CD4-positive, alpha-beta memory T cell (primary cell): Measurements from ENCODE around the gene SLC4A5. TPM values are rescaled to one million over a fixed set of nuclear protein-coding genes. Genes with fewer than 3 reads are reported as not detected.
"Not testable (repeated sequence)": the region's sequence is repeated elsewhere in the genome, so short reads cannot be mapped to it uniquely, and the experiment has no call there.

Experiments
- CTCF ChIA-PET: fragments of 350-600 bp; sonication (Branson Sonifier 250); formaldehyde crosslinking; loops from one replicate; lab custom pipeline; 2021; ENCODE audit warnings: inconsistent platforms; ENCODE audit not compliant: partially characterized antibody; lab: Charles Lee
- POLR2A ChIA-PET: fragments of 350-600 bp; sonication (Branson Sonifier 250); formaldehyde crosslinking; loops from one replicate; lab custom pipeline; 2021; ENCODE audit not compliant: partially characterized antibody; lab: Charles Lee
- DNase-seq, 5 donors: peaks; one replicate each; pipeline versions ENCODE4 v3.0.0 to v3.0.0-alpha.2; 2020 to 2022; ENCODE audit warnings: mixed read lengths in 1 of 5
- H3K27ac ChIP-seq: one replicate; pipeline ENCODE4 v1.7.0; 2013; ENCODE audit warnings: low read depth, low read length
- H3K27me3 ChIP-seq: 2 replicates; pipeline ENCODE4 v1.7.0; 2013; ENCODE audit warnings: mild to moderate bottlenecking, low read length, moderate library complexity; ENCODE audit not compliant: insufficient read depth
- H3K36me3 ChIP-seq: 2 replicates; pipeline ENCODE4 v1.7.0; 2013; ENCODE audit warnings: mild to moderate bottlenecking, low read length, moderate library complexity; ENCODE audit not compliant: insufficient read depth
- H3K4me1 ChIP-seq: 2 replicates; pipeline ENCODE4 v1.7.0; 2013; ENCODE audit warnings: mild to moderate bottlenecking, low read length, moderate library complexity; ENCODE audit not compliant: insufficient read depth
- H3K4me3 ChIP-seq, 2 donors: one replicate each; pipeline ENCODE4 v1.7.0; 2013; ENCODE audit warnings: low read length in 2 of 2, mild to moderate bottlenecking in 1 of 2
- H3K9me3 ChIP-seq, 2 donors: one replicate each; pipeline ENCODE4 v1.7.0; 2013; ENCODE audit warnings: low read length in 2 of 2, control low read depth in 1 of 2; ENCODE audit not compliant: control insufficient read depth in 1 of 2
- H3K27ac Mint-ChIP-seq, 7 donors: one replicate each; pipeline ENCODE4 v1.8.0; 2020 to 2021; ENCODE audit warnings: mixed read lengths in 7 of 7, mild to moderate bottlenecking in 6 of 7, inconsistent platforms in 3 of 7, moderate library complexity in 3 of 7
- H3K27me3 Mint-ChIP-seq, 2 donors: one replicate each; pipeline ENCODE4 v1.8.0; 2020 to 2021; ENCODE audit warnings: mixed read lengths in 2 of 2
- H3K36me3 Mint-ChIP-seq, 2 donors: one replicate each; pipeline ENCODE4 v1.8.0; 2020 to 2021; ENCODE audit warnings: mixed read lengths in 2 of 2, inconsistent platforms in 1 of 2, mild to moderate bottlenecking in 1 of 2
- H3K4me1 Mint-ChIP-seq, 4 donors: one replicate each; pipeline ENCODE4 v1.8.0; 2020 to 2021; ENCODE audit warnings: mixed read lengths in 4 of 4, mild to moderate bottlenecking in 1 of 4
- H3K4me3 Mint-ChIP-seq, 8 donors: one replicate each; pipeline ENCODE4 v1.8.0; 2020 to 2021; ENCODE audit warnings: mixed read lengths in 8 of 8, mild to moderate bottlenecking in 7 of 8, moderate library complexity in 6 of 8, inconsistent platforms in 3 of 8
- H3K9me3 Mint-ChIP-seq, 8 donors: one replicate each; pipeline ENCODE4 v1.8.0; 2020 to 2021; ENCODE audit warnings: mixed read lengths in 8 of 8, mild to moderate bottlenecking in 5 of 8, inconsistent platforms in 3 of 8, moderate library complexity in 1 of 8
- intact Hi-C: fragments of 100-400 bp; cut with micrococcal nuclease; formaldehyde crosslinking; loops from one replicate; pipeline ENCODE4 v1.15.1; 2023
- polyA plus RNA-seq, 2 donors: library from polyadenylated mRNA; unstranded; fragments of 300-500 nt; fragmentation: Illumina TruSeq; gene quantifications; one replicate each; pipeline ENCODE4 v1.2.3, GENCODE V29; 2021
- total RNA-seq, 2 experiments: library from RNA; stranded (reverse); gene quantifications; one replicate each; pipeline ENCODE4 v1.2.3, GENCODE V29; 2021

Gene SLC4A5
- total and polyA plus RNA-seq, 4 experiments from 2014 or later: 0.25 to 11.5 (median 7.2) TPM

- Histone ChIP-seq H3K4me3 (no peak overlapping the region), H3K27me3 (no peaks in the 10 kb centered on the region), H3K4me1 (no peaks in the 10 kb centered on the region), H3K36me3 (no peaks in the 10 kb centered on the region), H3K27ac (no peak overlapping the region), H3K9me3 (no peaks in the 10 kb centered on the region)
- Mint-ChIP-seq H3K27ac (no peak overlapping the region), H3K36me3 (no peaks in the 10 kb centered on the region), H3K4me3 (no peak overlapping the region), H3K9me3 (no peaks in the 10 kb centered on the region), H3K4me1 (no peaks in the 10 kb centered on the region), H3K27me3 (peaks cover 0 to 3% of the 10 kb centered on the region in 2 donors)
- POLR2A ChIA-PET: interaction anchor here (0.9 to 1.6 kb wide), 2 partner anchors 14 kb away, joined by 3 to 4 read pairs; partner anchors contain the start of gene MOB1A
- intact Hi-C loops: loop anchor here (10.0 kb wide), 1 partner anchor 203 kb away; no protein-coding TSS in a partner anchor
- no peak for DNase-seq
- CTCF ChIA-PET: interaction anchor here (0.7 to 1.4 kb wide), 5 partner anchors 10 to 14 kb away, joined by 3 to 12 read pairs (median 3); partner anchors contain the start of gene MOB1A
These were observed 151.4 kb downstream of the SLC4A5 start for GRCh38 chr2:74191596-74192380.

- no peak overlapping the region for H3K27ac ChIP-seq
- Mint-ChIP-seq H3K27ac (no peak overlapping the region), H3K36me3 (no peaks in the 10 kb centered on the region), H3K27me3 (peaks cover 0 to 3% of the 10 kb centered on the region in 2 donors), H3K4me1 (peaks cover 2 to 11% (median 4%) of the 10 kb centered on the region in 4 donors), H3K9me3 (peaks cover 0 to 3% (median 0%) of the 10 kb centered on the region in 8 donors), H3K4me3 (no peak overlapping the region)
- H3K4me1 ChIP-seq: no peaks in the 10 kb centered on the region
- no peaks in the 10 kb centered on the region for H3K36me3 ChIP-seq
- intact Hi-C loops: no loop called here
- CTCF ChIA-PET: interaction anchor here (3.5 kb wide), 1 partner anchor 9 kb away, joined by 11 read pairs; the partner anchor contains the start of gene MOB1A
- H3K9me3 ChIP-seq: no peaks in the 10 kb centered on the region
- H3K4me3 ChIP-seq: no peak overlapping the region
- POLR2A ChIA-PET: no interaction called here
- no peak for DNase-seq
- no peaks in the 10 kb centered on the region for H3K27me3 ChIP-seq
These were observed 154.5 kb downstream of the SLC4A5 start for GRCh38 chr2:74188696-74189095.

- H3K27ac ChIP-seq: no peak overlapping the region
- Mint-ChIP-seq H3K27me3 (peaks cover 0 to 3% of the 10 kb centered on the region in 2 donors), H3K4me3 (no peak overlapping the region), H3K9me3 (peaks cover 0 to 3% (median 0%) of the 10 kb centered on the region in 8 donors), H3K36me3 (no peaks in the 10 kb centered on the region), H3K4me1 (peaks cover 2 to 11% (median 4%) of the 10 kb centered on the region in 4 donors), H3K27ac (peak overlapping the region in 2 of 7 donors; percentile 27 to 46)
- DNase-seq: no peak
- no peaks in the 10 kb centered on the region for H3K9me3 ChIP-seq
- H3K4me3 ChIP-seq: no peak overlapping the region
- no peaks in the 10 kb centered on the region for H3K4me1 ChIP-seq
- intact Hi-C loops: no loop called here
- H3K27me3 ChIP-seq: no peaks in the 10 kb centered on the region
- CTCF ChIA-PET: interaction anchor here (3.5 kb wide), 1 partner anchor 9 kb away, joined by 11 read pairs; the partner anchor contains the start of gene MOB1A
- no peaks in the 10 kb centered on the region for H3K36me3 ChIP-seq
- POLR2A ChIA-PET: no interaction called here
These were observed 155.1 kb downstream of the SLC4A5 start for GRCh38 chr2:74188018-74188601.

- H3K36me3 Mint-ChIP-seq, H3K4me3 Mint-ChIP-seq, DNase-seq, H3K27ac Mint-ChIP-seq, H3K9me3 ChIP-seq, H3K27me3 Mint-ChIP-seq, H3K27me3 ChIP-seq, POLR2A ChIA-PET, H3K4me1 ChIP-seq, intact Hi-C loops, H3K4me3 ChIP-seq, H3K36me3 ChIP-seq, H3K9me3 Mint-ChIP-seq, H3K27ac ChIP-seq: not testable (repeated sequence)
- H3K4me1 Mint-ChIP-seq: peaks cover 2 to 11% (median 4%) of the 10 kb centered on the region in 4 donors
- CTCF ChIA-PET: interaction anchor here (3.5 kb wide), 1 partner anchor 7 kb away, joined by 11 read pairs; the partner anchor contains the start of gene MOB1A
These were observed 156.5 kb downstream of the SLC4A5 start for GRCh38 chr2:74186706-74187105.

- Mint-ChIP-seq H3K27me3 (peaks cover 0 to 1% of the 10 kb centered on the region in 2 donors), H3K4me3 (peak overlapping the region in 3 of 8 donors; percentile 53 to 69 (median 59)), H3K36me3 (no peaks in the 10 kb centered on the region), H3K27ac (peak overlapping the region in 3 of 7 donors; percentile 37 to 47 (median 44)), H3K4me1 (peaks cover 2 to 11% (median 4%) of the 10 kb centered on the region in 4 donors), H3K9me3 (peaks cover 0 to 3% (median 0%) of the 10 kb centered on the region in 8 donors)
- H3K27ac ChIP-seq: no peak overlapping the region
- no peaks in the 10 kb centered on the region for H3K9me3 ChIP-seq
- no peaks in the 10 kb centered on the region for H3K36me3 ChIP-seq
- ChIA-PET CTCF (interaction anchor here (0.7 kb wide), 1 partner anchor 208 kb away, joined by 4 read pairs; no protein-coding TSS in a partner anchor), POLR2A (no interaction called here)
- H3K4me3 ChIP-seq: no peak overlapping the region
- H3K4me1 ChIP-seq: no peaks in the 10 kb centered on the region
- intact Hi-C loops: no loop called here
- peak; percentile 38 to 71 (median 51) for DNase-seq
- no peaks in the 10 kb centered on the region for H3K27me3 ChIP-seq
These were observed 157.2 kb downstream of the SLC4A5 start for GRCh38 chr2:74186038-74186437.

GRCh38 chr2:74183878-74184277 is 159.3 kb downstream of the SLC4A5 start:
- Mint-ChIP-seq H3K27ac (no peak overlapping the region), H3K9me3 (peaks cover 0 to 3% (median 0%) of the 10 kb centered on the region in 8 donors), H3K27me3 (no peaks in the 10 kb centered on the region), H3K4me3 (no peak overlapping the region), H3K36me3 (no peaks in the 10 kb centered on the region), H3K4me1 (peaks cover 3 to 20% (median 8%) of the 10 kb centered on the region in 4 donors)
- Histone ChIP-seq H3K36me3 (no peaks in the 10 kb centered on the region), H3K27me3 (no peaks in the 10 kb centered on the region), H3K27ac (no peak overlapping the region), H3K9me3 (no peaks in the 10 kb centered on the region), H3K4me3 (no peak overlapping the region), H3K4me1 (peaks cover 6% of the 10 kb centered on the region)
- POLR2A ChIA-PET: no interaction called here
- CTCF ChIA-PET: interaction anchor here (1.0 kb wide), 1 partner anchor 16 kb away, joined by 3 read pairs; no protein-coding TSS in a partner anchor
- intact Hi-C loops: no loop called here
- no peak for DNase-seq
